ENCODE results near the gene COASY.

DNA sequence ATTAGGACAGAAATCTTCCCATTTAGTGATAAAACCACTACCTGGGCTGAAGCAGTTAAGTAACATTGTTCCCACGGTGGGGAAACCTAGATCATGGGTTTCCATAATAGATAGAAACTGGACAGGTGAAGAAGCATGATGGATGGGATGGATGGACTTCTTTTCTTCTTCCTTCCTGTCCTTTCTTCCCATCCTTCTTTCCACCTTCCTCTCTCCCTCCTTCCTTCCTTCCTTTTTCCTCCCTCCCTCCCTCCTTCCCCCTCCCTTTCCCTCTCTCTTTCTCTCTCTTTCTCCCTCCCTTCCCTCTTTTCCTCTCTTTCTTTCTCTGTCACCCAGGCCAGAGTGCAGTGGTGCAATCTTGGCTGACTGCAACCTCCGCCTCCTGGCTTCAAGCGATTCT is 12.5 kb downstream of the COASY start:
- TF ChIP-seq CTCF (IDR thresholded peaks at IDR 0.05; ENCODE audit: low read length): no peak
- TF ChIP-seq EZH2 (optimal IDR thresholded peaks at IDR 0.05; ENCODE audit: low read depth, low read length): no peak
